Measurements from ENCODE around the gene TNNI2.
"Not testable (repeated sequence)": the region's sequence is repeated elsewhere in the genome, so short reads cannot be mapped to it uniquely, and the experiment has no call there.

The TNNI2 gene

GRCh38 chr11:1882265-1883238 lies 43.8 kb downstream of the TNNI2 start:
- TF ChIP-seq, protein P1, sequence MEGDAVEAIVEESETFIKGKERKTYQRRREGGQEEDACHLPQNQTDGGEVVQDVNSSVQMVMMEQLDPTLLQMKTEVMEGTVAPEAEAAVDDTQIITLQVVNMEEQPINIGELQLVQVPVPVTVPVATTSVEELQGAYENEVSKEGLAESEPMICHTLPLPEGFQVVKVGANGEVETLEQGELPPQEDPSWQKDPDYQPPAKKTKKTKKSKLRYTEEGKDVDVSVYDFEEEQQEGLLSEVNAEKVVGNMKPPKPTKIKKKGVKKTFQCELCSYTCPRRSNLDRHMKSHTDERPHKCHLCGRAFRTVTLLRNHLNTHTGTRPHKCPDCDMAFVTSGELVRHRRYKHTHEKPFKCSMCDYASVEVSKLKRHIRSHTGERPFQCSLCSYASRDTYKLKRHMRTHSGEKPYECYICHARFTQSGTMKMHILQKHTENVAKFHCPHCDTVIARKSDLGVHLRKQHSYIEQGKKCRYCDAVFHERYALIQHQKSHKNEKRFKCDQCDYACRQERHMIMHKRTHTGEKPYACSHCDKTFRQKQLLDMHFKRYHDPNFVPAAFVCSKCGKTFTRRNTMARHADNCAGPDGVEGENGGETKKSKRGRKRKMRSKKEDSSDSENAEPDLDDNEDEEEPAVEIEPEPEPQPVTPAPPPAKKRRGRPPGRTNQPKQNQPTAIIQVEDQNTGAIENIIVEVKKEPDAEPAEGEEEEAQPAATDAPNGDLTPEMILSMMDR (IDR thresholded peaks at IDR 0.05; ENCODE audit: extremely low read depth, missing control alignments) = peak; percentile 86
- peak; percentile 92 for DNase-seq (ENCODE audit: low spot score)

DNA sequence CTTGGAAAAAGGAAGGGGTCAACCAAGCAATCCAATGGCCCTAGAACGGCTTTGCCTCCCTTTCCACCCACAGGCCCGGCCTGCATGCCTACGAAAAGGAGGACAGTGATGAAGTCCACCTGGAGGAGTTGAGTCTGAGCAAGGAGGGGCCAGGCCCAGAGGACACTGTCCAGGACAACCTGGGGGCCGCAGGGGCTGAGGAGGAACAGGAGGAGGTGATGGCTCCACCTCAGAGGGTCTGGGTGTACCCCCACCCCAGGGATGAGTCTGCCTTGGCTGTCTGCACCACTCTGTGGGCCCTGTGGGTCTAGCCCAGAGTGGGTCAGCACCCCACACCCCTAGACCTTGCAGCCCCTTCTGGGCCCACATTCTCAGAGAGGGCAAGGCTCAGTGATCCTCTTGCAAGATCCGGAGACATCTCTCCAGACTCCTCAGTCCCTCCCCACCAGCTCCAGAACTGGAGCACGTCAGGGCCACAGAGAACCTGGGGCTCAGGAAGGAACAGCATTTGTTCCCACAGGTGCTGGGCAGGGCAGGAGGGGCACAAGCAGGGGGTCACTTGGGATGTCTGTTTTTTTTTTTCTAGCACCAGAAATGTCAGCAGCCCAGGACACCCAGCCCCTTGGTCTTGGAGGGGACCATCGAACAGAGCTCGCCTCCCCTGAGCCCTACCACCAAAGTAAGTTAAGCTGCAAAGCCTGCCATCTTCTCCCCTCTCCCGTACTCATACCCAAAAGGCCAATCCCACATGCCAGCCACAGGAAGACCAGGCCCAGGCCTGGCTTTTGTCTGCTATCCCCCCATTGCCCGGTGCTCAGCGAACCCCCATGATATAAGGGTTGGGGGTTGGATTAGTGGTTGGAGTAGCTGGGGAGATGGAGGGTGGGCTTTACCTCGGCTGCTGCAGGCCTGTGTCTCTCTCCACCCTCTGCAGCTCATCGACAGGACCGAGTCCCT lies 44.8 kb downstream of the TNNI2 start:
- TF ChIP-seq, protein P1 (IDR thresholded peaks at IDR 0.05; ENCODE audit: extremely low read depth, missing control alignments) = no peak
- no peak for DNase-seq (ENCODE audit: low spot score)

DNA sequence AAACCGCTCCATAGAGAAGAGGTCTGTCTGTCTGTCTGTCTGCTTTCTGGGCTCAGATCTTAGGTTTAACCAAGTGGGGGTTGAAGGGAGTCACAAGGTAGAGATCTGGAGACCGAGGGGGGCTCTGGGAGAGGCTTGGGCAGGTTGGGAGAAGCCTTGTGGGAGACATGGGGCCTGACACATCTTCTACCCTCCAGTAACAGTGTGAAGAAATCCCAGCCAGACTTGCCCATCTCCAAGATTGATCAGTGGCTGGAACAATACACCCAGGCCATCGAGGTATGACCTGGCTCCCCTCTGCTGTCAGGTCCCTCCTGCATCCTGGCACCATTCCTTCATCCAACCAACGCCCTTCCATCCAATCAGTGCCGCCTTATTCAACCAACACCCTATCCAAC lies 45.5 kb downstream of the TNNI2 start:
- TF ChIP-seq, protein P1 (IDR thresholded peaks at IDR 0.05; ENCODE audit: extremely low read depth, missing control alignments) = no peak
- DNase-seq (ENCODE audit: low spot score) = peak; percentile 19

GRCh38 chr11:1886551-1886950 lies 47.8 kb downstream of the TNNI2 start:
- DNase-seq (ENCODE audit: low spot score) = not testable (repeated sequence)

DNA sequence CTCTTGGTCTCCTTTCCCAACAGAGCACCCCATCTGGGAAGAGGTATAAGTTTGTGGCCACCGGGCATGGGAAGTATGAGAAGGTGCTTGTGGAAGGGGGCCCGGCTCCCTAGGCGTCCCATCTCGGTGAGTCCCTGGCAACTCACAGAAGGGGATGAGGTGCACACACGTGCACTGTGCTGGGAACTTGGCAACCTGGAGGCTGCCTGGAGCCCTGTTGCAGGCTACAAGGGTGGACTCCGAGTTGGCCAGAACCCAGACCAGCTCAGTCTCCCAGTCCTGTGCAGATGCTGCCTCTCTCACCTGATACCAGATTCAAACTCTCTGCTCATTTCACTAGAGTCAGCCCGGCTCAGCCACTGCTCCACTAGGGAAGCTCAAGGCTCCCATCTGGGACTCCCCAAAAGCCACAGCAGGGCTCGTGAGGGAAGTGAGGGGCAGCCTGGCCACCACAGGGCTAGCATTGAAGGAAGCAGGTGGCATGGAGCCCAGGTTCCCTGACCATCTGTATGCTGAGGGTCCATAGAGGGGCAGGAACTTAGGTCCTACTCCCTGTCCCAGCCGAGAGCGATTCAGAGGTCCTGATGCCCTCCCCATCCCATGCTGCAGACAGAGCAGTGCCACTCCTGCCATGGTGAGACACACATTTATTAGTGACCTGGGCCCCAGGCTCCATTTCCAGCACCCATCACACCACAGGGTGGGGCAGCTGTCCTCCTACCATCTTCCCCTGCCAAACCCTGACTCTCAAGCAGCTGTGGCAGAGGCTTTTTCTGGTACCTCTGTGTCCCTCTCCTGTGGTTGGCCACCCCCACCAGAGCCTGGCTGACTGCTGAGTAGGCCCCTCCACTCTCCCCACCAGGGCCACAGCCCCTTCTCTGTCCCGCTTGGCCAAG lies 48.9 kb downstream of the TNNI2 start:
- DNase-seq (ENCODE audit: low spot score) = no peak
- TF ChIP-seq, protein P1 (IDR thresholded peaks at IDR 0.05; ENCODE audit: extremely low read depth, missing control alignments) = no peak

DNA sequence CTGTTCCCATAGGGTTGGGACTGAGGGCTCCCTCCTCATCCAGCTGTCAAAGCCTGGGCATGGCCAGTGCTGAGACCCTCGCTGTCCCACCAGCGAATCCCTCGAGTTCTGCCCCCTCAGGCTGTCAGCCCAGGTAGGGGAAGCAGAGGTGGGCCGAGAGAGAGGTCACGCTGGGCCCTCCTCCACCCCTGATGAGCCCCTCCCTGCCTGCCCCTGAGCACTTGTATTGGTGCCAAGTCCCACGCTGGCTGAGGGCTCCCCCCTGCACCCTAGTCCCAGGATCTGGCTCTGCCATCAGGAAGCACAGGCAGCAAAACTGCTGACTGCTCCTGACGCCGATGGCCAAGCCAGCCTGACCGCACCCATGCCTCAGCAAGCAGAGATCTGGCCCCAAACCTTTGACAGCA lies 49.6 kb downstream of the TNNI2 start:
- TF ChIP-seq, protein P1 (IDR thresholded peaks at IDR 0.05; ENCODE audit: extremely low read depth, missing control alignments) = no peak
- no peak for DNase-seq (ENCODE audit: low spot score)

DNA sequence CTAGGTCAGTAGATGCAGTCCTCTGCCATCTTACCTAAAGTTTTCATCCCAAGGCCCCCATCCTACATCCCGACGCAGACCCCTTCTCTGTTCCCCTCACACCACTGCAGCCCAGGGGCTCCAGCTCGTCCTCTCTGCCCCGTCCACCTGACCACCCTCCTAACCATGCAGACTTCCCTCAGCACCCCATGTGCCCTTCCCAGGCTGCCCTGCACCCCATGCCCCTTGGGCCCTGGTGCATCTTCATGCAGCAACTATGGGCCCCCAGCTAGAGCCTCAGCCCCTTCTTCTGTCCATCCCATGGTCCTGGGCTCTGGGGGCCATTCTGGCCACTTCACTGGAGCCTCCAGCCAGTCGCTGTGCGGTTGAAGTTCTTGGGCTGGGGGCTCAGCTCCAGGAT lies 50.0 kb downstream of the TNNI2 start:
- DNase-seq (ENCODE audit: low spot score) = no peak
- TF ChIP-seq, protein P1 (IDR thresholded peaks at IDR 0.05; ENCODE audit: extremely low read depth, missing control alignments) = no peak

All from GM20000 (cell line).